ENCODE data around the gene NEIL3. TPM values are rescaled to one million over a fixed set of nuclear protein-coding genes. Genes with fewer than 3 reads are reported as not detected.

The NEIL3 gene
- total and polyA plus RNA-seq, 10 of the 15 experiments (the other 5 are each of a cell fraction or from before 2014, with no cell fraction given), result 3.0 to 13.8 (median 8.9) TPM

- TF ChIP-seq, protein P1, sequence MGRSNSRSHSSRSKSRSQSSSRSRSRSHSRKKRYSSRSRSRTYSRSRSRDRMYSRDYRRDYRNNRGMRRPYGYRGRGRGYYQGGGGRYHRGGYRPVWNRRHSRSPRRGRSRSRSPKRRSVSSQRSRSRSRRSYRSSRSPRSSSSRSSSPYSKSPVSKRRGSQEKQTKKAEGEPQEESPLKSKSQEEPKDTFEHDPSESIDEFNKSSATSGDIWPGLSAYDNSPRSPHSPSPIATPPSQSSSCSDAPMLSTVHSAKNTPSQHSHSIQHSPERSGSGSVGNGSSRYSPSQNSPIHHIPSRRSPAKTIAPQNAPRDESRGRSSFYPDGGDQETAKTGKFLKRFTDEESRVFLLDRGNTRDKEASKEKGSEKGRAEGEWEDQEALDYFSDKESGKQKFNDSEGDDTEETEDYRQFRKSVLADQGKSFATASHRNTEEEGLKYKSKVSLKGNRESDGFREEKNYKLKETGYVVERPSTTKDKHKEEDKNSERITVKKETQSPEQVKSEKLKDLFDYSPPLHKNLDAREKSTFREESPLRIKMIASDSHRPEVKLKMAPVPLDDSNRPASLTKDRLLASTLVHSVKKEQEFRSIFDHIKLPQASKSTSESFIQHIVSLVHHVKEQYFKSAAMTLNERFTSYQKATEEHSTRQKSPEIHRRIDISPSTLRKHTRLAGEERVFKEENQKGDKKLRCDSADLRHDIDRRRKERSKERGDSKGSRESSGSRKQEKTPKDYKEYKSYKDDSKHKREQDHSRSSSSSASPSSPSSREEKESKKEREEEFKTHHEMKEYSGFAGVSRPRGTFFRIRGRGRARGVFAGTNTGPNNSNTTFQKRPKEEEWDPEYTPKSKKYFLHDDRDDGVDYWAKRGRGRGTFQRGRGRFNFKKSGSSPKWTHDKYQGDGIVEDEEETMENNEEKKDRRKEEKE (IDR thresholded peaks at IDR 0.05), result no peak
- TF ChIP-seq SMAD1 (IDR thresholded peaks at IDR 0.05; ENCODE audit: low read depth, partially characterized antibody), result no peak
- TF ChIP-seq RB1 (IDR thresholded peaks at IDR 0.05; ENCODE audit: borderline replicate concordance), result no peak
- no peak for TF ChIP-seq FOXM1 (IDR thresholded peaks at IDR 0.05; ENCODE audit: low read depth, low read length)
- no peak for TF ChIP-seq ZNF592 (IDR thresholded peaks at IDR 0.05)
Measured at GRCh38 chr4:177320721-177321120, 11.0 kb downstream of the NEIL3 start (continued).
